Right lobe of liver (tissue), 6 donors: ENCODE data around the gene ZBTB16. TPM values are rescaled to one million over a fixed set of nuclear protein-coding genes. Genes with fewer than 3 reads are reported as not detected.

Source experiments
- ATAC-seq, 4 donors: fragments of 200-7000 bp; cut with Tn5 transposase; one replicate each; pipeline ENCODE4 v1.9.1; 2020; ENCODE audit warnings: mild to moderate bottlenecking in 4 of 4, moderate library complexity in 4 of 4
- DNase-seq, 3 donors: peaks; one replicate each; pipeline ENCODE4 v3.0.0-alpha.2; 2020
- H3K27ac ChIP-seq, 3 donors: fragments of 200-600 bp; one replicate each; pipeline ENCODE4 v1.8.0; 2022
- H3K27me3 ChIP-seq, 2 donors: fragments of 200-600 bp; one replicate each; pipeline ENCODE4 v1.8.0; 2022
- H3K36me3 ChIP-seq, 4 donors: fragments of 200-600 bp; sonication (generic) in 1 of 4; one replicate each; pipeline versions ENCODE4 v1.5.1 to v1.8.0; 2017 to 2022; ENCODE audit warnings: control low read depth in 1 of 4
- H3K4me1 ChIP-seq, 4 donors: fragments of 200-600 bp; sonication (generic) in 1 of 4; one replicate each; pipeline versions ENCODE4 v1.5.1 to v1.8.0; 2017 to 2022; ENCODE audit warnings: control low read depth in 1 of 4
- H3K4me3 ChIP-seq, 3 donors: fragments of 200-600 bp; one replicate each; pipeline ENCODE4 v1.8.0; 2022
- H3K9me3 ChIP-seq, 4 donors: fragments of 200-600 bp; sonication (generic) in 1 of 4; one replicate each; pipeline versions ENCODE4 v1.5.1 to v1.8.0; 2017 to 2022; ENCODE audit warnings: control low read depth in 1 of 4
- CTCF ChIP-seq, 4 donors: fragments of 200-600 bp in 3 of 4; fragments of 450-650 bp in 1 of 4; IDR thresholded peaks; one replicate each; pipeline versions ENCODE4 v1.5.1 to v1.8.0; 2016 to 2022; ENCODE audit warnings: antibody characterized with exemption in 4 of 4, mild to moderate bottlenecking in 2 of 4
- POLR2A ChIP-seq: fragments of 450-650 bp; IDR thresholded peaks from one replicate; pipeline ENCODE4 v1.6.1; 2017; ENCODE audit warnings: antibody characterized with exemption, mild to moderate bottlenecking
- WGBS: methylation state at CpG from one replicate; pipeline ENCODE4 v1.1.6; 2018; ENCODE audit warnings: low coverage, low lambda C conversion rate; ENCODE audit not compliant: insufficient coverage; ENCODE audit errors: missing lambda C conversion rate; 5-methylcytosine and 5-hydroxymethylcytosine counted together
- intact Hi-C, 2 donors: fragments of 100-400 bp; cut with DNase I; formaldehyde crosslinking; loops; one replicate each; pipeline versions ENCODE4 v1.11.2 to v1.14.1; 2022
- total RNA-seq, 6 experiments: library from RNA; depleted of rRNA in 2 of 6; stranded (reverse); fragments of >200 nt in 2 of 6; fragmentation: NEBNext Ultra II Directional in 3 of 6; extraction: Animal tissue kit (Norgen Biotek cat#: 25700) in 3 of 6; gene quantifications; one replicate each; pipeline versions ENCODE4 v1.1.0 to v1.2.4, GENCODE V29; 2016 to 2023
- donor health status: DM: no; HTN: yes; CAD: no.
- donor health status: DM: no; HTN: no; CAD: no.
- donor health status: DM: no; HTN: no; CAD: no.
- donor health status: DM: no; HTN: yes; CAD: no.
- donor health status: DM: no; HTN: yes; CAD: no.

The ZBTB16 gene
- total RNA-seq, 6 experiments from 2014 or later: 13.1 to 205 (median 52.2) TPM

DNA sequence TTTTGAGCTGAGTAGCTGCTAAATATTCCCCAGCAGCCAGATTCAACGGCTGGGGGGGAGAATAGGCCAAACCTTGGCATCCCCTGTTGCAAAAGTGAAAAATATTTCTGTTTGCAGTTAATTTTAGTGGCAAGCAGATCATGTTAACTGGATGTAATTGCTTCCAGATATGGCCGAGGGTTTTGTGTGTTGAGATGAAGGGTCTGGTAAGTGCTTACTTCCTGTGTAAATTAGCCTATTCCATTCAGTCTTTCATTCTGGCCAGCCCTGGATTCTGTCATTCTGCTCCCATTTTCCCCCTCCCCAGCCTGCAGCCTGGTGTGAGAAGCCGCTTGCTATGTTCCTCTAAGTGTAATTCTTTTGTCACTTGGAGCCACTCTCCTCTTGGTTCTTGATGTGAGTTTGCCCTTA, 17.4 kb downstream of the ZBTB16 start:
- WGBS: 52% methylated on average over 3 of the region's 3 CpGs
- ATAC-seq: no peak
- H3K27ac ChIP-seq: peak overlapping the region in 2 of 3 donors; percentile 66 to 73
- intact Hi-C loops: no loop called here
- DNase-seq: no peak
- H3K9me3 ChIP-seq: no peaks in the 10 kb centered on the region
- peaks cover 0 to 54% (median 21%) of the 10 kb centered on the region in 4 donors for H3K36me3 ChIP-seq
- H3K4me3 ChIP-seq: no peak overlapping the region
- H3K4me1 ChIP-seq: peaks cover 7 to 97% (median 49%) of the 10 kb centered on the region in 4 donors
- no peak for TF ChIP-seq CTCF (IDR thresholded peaks at IDR 0.05)
- no peak for TF ChIP-seq POLR2A
- H3K27me3 ChIP-seq: no peaks in the 10 kb centered on the region

DNA sequence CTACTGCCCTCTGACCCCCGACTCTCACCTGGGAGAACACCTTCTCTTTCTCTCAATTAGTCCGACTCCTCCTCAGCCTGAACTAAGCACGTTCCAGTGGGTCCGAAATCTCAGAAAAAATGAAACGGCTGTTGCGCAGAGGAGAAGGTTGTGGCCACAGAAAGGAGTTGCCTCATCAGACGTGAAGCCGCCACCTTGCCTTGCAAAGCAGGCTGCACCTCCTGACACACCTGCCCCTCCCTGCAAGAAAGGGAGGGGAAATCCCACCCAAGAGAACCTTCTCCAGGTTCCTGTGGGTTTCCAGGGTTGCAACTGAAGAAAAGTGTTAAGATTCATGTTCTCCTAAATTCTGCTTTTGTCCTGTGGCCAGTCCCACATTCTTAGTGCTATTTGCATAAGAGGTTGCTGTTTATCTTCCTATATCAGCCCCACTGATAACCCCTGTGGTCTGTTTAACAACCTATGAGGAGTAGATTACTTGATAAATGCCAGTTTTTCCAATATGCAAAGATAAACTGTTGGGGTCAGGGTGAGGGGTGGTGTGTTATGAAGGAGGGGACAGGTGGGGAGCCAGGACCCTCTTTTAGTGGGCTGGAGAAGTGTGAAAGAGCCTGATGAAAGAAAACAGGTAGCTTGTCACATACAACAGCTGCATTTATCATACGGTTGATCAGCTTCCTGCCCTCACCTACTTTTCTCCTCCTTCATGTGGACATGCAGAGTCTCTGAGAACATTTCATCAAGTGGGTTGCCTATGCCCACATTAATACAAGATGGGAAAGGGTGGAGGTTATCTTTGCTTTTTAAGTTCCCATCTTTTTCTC, 18.2 kb downstream of the ZBTB16 start:
- Histone ChIP-seq H3K36me3 (peaks cover 0 to 48% (median 19%) of the 10 kb centered on the region in 4 donors), H3K27me3 (no peaks in the 10 kb centered on the region), H3K4me1 (peaks cover 1 to 97% (median 48%) of the 10 kb centered on the region in 4 donors), H3K27ac (peak overlapping the region; percentile 56 to 73 (median 66)), H3K4me3 (no peak overlapping the region), H3K9me3 (no peaks in the 10 kb centered on the region)
- no peak for TF ChIP-seq POLR2A
- WGBS: 55% methylated on average over 8 of the region's 9 CpGs
- no peak for DNase-seq
- intact Hi-C loops: no loop called here
- peak in 1 of 4 donors; percentile 2 for ATAC-seq

DNA sequence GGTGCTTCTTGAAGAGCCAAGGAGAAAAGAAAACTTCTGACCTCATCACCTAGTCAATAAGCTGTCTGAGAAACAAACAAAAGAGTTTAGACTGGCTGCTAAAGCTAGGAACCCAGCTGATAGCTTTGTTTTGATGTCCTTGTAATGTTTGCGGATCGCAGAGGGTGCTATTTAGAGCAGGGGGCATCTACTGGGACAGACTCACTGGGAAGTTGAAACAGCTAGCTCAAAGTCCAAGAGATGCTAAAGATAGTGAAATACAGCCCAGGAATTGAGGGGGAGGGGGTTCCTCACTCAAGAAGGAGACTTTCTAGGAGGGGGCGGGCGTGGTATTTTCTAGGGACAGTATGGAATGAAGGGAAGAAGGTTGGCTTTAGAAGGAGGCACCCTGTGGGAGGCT, 18.9 kb downstream of the ZBTB16 start:
- peak; percentile 40 to 64 (median 50) for ATAC-seq
- Histone ChIP-seq H3K36me3 (peaks cover 0 to 43% (median 19%) of the 10 kb centered on the region in 4 donors), H3K27me3 (no peaks in the 10 kb centered on the region), H3K4me1 (peaks cover 1 to 99% (median 51%) of the 10 kb centered on the region in 4 donors), H3K9me3 (no peaks in the 10 kb centered on the region), H3K4me3 (no peak overlapping the region), H3K27ac (peak overlapping the region; percentile 56 to 73 (median 66))
- 27% methylated on average over 4 of the region's 4 CpGs for WGBS
- intact Hi-C loops: no loop called here
- TF ChIP-seq CTCF (IDR thresholded peaks at IDR 0.05) (no peak), POLR2A (no peak)
- DNase-seq: no peak

- Histone ChIP-seq H3K4me3 (no peak overlapping the region), H3K4me1 (peaks cover 1 to 100% (median 57%) of the 10 kb centered on the region in 4 donors), H3K27ac (peak overlapping the region; percentile 56 to 73 (median 66)), H3K27me3 (no peaks in the 10 kb centered on the region), H3K9me3 (no peaks in the 10 kb centered on the region), H3K36me3 (peaks cover 0 to 31% (median 13%) of the 10 kb centered on the region in 4 donors)
- DNase-seq (no peak), ATAC-seq (peak; percentile 2 to 19 (median 12))
- intact Hi-C loops: no loop called here
- WGBS: 47% methylated on average over 6 of the region's 6 CpGs
- no peak for TF ChIP-seq POLR2A
- TF ChIP-seq CTCF (IDR thresholded peaks at IDR 0.05): no peak
These were observed 20.1 kb downstream of the ZBTB16 start for GRCh38 chr11:114079511-114080065.

- intact Hi-C loops: no loop called here
- peaks cover 1 to 100% (median 57%) of the 10 kb centered on the region in 4 donors for H3K4me1 ChIP-seq
- peaks cover 0 to 25% (median 9%) of the 10 kb centered on the region in 4 donors for H3K36me3 ChIP-seq
- H3K9me3 ChIP-seq: no peaks in the 10 kb centered on the region
- no peaks in the 10 kb centered on the region for H3K27me3 ChIP-seq
- H3K27ac ChIP-seq: peak overlapping the region; percentile 56 to 73 (median 66)
- TF ChIP-seq CTCF (IDR thresholded peaks at IDR 0.05) (no peak), POLR2A (peak; percentile 40)
- no peak overlapping the region for H3K4me3 ChIP-seq
- 19% methylated on average over 5 of the region's 5 CpGs for WGBS
- DNase-seq (no peak), ATAC-seq (peak; percentile 24 to 50 (median 44))
These were observed 20.7 kb downstream of the ZBTB16 start for GRCh38 chr11:114080219-114080618.
